ENCODE results near the gene CCNYL1.

- no peak for TF ChIP-seq CTCF (IDR thresholded peaks at IDR 0.05 in 4 of 5, conservative IDR thresholded peaks at IDR 0.05 in 1 of 5)
- TF ChIP-seq POLR2A (IDR thresholded peaks at IDR 0.05) = no peak
Observed at GRCh38 chr2:207720517-207721187, 9.2 kb downstream of the CCNYL1 start.
